Panc1 (cell line): ENCODE results near the gene TANC1.

Experiments
- CTCF ChIP-seq: fragments of 450-650 bp; IDR thresholded peaks from 2 replicates; pipeline ENCODE4 v1.5.1; 2017; ENCODE audit warnings: mild to moderate bottlenecking
- POLR2AphosphoS5 ChIP-seq: IDR thresholded peaks from 2 replicates; pipeline ENCODE4 v1.6.1; 2012; ENCODE audit warnings: mild to moderate bottlenecking, low read depth, low read length, moderate library complexity
- TCF7L2 ChIP-seq: IDR thresholded peaks from 2 replicates; pipeline ENCODE4 v1.6.1; 2011; ENCODE audit warnings: mild to moderate bottlenecking, low read depth, low read length, inconsistent platforms

DNA sequence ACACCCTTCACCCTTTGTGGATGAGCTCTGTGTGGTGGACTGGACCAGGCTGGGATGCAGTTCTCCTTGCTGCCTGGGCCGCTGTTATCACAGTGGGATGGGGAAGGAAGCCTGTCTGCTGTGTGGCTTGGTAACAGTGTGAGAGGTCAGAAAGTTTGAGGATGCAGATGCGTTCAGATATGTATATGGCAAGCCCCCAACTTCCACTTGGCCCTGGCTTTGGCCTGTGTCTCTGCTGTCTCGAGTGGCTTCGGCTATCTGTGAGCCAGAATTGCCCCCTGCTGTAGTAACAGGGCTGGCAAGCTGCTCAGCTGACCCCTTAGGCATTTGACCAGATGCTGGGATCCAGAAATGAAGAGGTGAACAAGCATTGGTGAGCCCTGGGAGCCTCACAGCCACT, 211.3 kb downstream of the TANC1 start:
- TF ChIP-seq TCF7L2 (no peak), CTCF (no peak), POLR2AphosphoS5 (no peak)
